Measurements from ENCODE around the gene ADAMTS2.

The ADAMTS2 gene

GRCh38 chr5:179243333-179243732 lies 101.9 kb downstream of the ADAMTS2 start:
- FAIRE-seq = no peak

- FAIRE-seq = no peak
Observed at GRCh38 chr5:179242676-179243075, 102.6 kb downstream of the ADAMTS2 start.

GRCh38 chr5:179241764-179242370 lies 103.4 kb downstream of the ADAMTS2 start:
- FAIRE-seq = no peak

GRCh38 chr5:179241175-179241574 lies 104.1 kb downstream of the ADAMTS2 start:
- FAIRE-seq = no peak

GRCh38 chr5:179240561-179240960 lies 104.7 kb downstream of the ADAMTS2 start:
- FAIRE-seq = no peak

- FAIRE-seq = no peak
Observed at GRCh38 chr5:179239256-179240135, 105.8 kb downstream of the ADAMTS2 start.

GRCh38 chr5:179238628-179238970 lies 106.7 kb downstream of the ADAMTS2 start:
- FAIRE-seq = no peak

GRCh38 chr5:179237770-179238627 lies 107.3 kb downstream of the ADAMTS2 start:
- FAIRE-seq = no peak

- no peak for FAIRE-seq
Observed at GRCh38 chr5:179235416-179236400, 109.6 kb downstream of the ADAMTS2 start.

GRCh38 chr5:179234563-179235135 lies 110.6 kb downstream of the ADAMTS2 start:
- FAIRE-seq = no peak

GRCh38 chr5:179233909-179234562 lies 111.2 kb downstream of the ADAMTS2 start:
- FAIRE-seq = no peak

GRCh38 chr5:179232091-179232735 lies 113.0 kb downstream of the ADAMTS2 start:
- no peak for FAIRE-seq

GRCh38 chr5:179231309-179231708 lies 114.0 kb downstream of the ADAMTS2 start:
- FAIRE-seq = no peak

GRCh38 chr5:179230061-179230461 lies 115.2 kb downstream of the ADAMTS2 start:
- no peak for FAIRE-seq

GRCh38 chr5:179229331-179229831 lies 115.9 kb downstream of the ADAMTS2 start:
- no peak for FAIRE-seq

GRCh38 chr5:179228341-179229121 lies 116.7 kb downstream of the ADAMTS2 start:
- no peak for FAIRE-seq

GRCh38 chr5:179227580-179228311 lies 117.5 kb downstream of the ADAMTS2 start:
- no peak for FAIRE-seq

GRCh38 chr5:179227229-179227579 lies 118.1 kb downstream of the ADAMTS2 start:
- no peak for FAIRE-seq

- no peak for FAIRE-seq
Observed at GRCh38 chr5:179226696-179227095, 118.6 kb downstream of the ADAMTS2 start.
